Stimulated activated CD8-positive, alpha-beta memory T cell treated with anti-CD3 and anti-CD28 coated beads, Interleukin-4, amount 100 ng/mL, for 1 hour (primary cell): ENCODE data around the gene CLASP1.
"Not testable (repeated sequence)": the region's sequence is repeated elsewhere in the genome, so short reads cannot be mapped to it uniquely, and the experiment has no call there.

Source experiments
- DNase-seq, 2 donors: peaks; one replicate each; pipeline ENCODE4 v3.0.0-alpha.2; 2020; ENCODE audit warnings: low read depth in 2 of 2, low spot score in 1 of 2

The CLASP1 gene

GRCh38 chr2:121351521-121352318 lies 297.5 kb downstream of the CLASP1 start:
- no peak for DNase-seq

- no peak for DNase-seq
Measured at GRCh38 chr2:121350890-121351289, 298.4 kb downstream of the CLASP1 start.

- DNase-seq = no peak
Measured at GRCh38 chr2:121350402-121350775, 298.9 kb downstream of the CLASP1 start.

- DNase-seq = no peak
Measured at GRCh38 chr2:121349721-121350401, 299.4 kb downstream of the CLASP1 start.

- DNase-seq = no peak
Measured at GRCh38 chr2:121348128-121348740, 301.0 kb downstream of the CLASP1 start.

- no peak for DNase-seq
Measured at GRCh38 chr2:121346859-121347258, 302.4 kb downstream of the CLASP1 start.

- DNase-seq = no peak
Measured at GRCh38 chr2:121346407-121346806, 302.9 kb downstream of the CLASP1 start.

GRCh38 chr2:121345887-121346286 lies 303.4 kb downstream of the CLASP1 start:
- DNase-seq = no peak

- no peak for DNase-seq
Measured at GRCh38 chr2:121345101-121345500, 304.2 kb downstream of the CLASP1 start.

- not testable (repeated sequence) for DNase-seq
Measured at GRCh38 chr2:121343828-121344399, 305.3 kb downstream of the CLASP1 start.

- DNase-seq = no peak
Measured at GRCh38 chr2:121343191-121343590, 306.1 kb downstream of the CLASP1 start.

GRCh38 chr2:121342751-121343150 lies 306.5 kb downstream of the CLASP1 start:
- DNase-seq = no peak

- DNase-seq = no peak
Measured at GRCh38 chr2:121340926-121341325, 308.3 kb downstream of the CLASP1 start.

GRCh38 chr2:121338281-121338680 lies 311.0 kb downstream of the CLASP1 start:
- no peak for DNase-seq

GRCh38 chr2:121336528-121337294 lies 312.6 kb downstream of the CLASP1 start:
- no peak for DNase-seq

GRCh38 chr2:121335294-121336290 lies 313.7 kb downstream of the CLASP1 start:
- DNase-seq = no peak

GRCh38 chr2:121334581-121335293 lies 314.5 kb downstream of the CLASP1 start:
- DNase-seq = no peak

- DNase-seq = no peak
Measured at GRCh38 chr2:121333834-121334558, 315.3 kb downstream of the CLASP1 start.

- DNase-seq = no peak
Measured at GRCh38 chr2:121333231-121333630, 316.0 kb downstream of the CLASP1 start.
